NCI-H446 (cell line): ENCODE measurements around the gene OPN5.

ENCODE experiments used
- DNase-seq, 2 experiments: peaks; one replicate each; lab custom pipeline; 2025; lab: John Stamatoyannopoulos, UW

Gene OPN5

GRCh38 chr6:47865206-47865605 is 83.4 kb downstream of the OPN5 start:
- DNase-seq: no peak

DNA sequence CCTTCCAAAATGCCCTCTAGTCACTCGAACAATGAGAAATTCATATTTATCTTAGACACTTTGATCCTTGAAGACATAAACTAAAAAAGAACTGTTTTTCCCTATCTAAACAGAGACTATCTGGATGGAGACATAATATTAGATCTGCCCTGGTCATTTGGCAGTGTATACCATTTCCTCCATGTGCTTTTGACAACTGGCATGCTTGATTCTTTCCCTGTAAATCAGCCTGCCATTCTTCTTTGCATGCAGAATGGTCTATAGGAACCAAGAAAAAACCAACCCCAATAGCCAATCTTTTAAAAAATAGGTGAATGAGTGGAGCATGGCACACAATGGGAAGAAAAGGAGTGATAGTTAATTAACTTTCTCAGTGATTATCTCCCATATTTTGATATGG is 93.8 kb downstream of the OPN5 start:
- DNase-seq: no peak
